Trophoblast cell (in vitro differentiated cells and primary cell): ENCODE results near the gene ANKRD13A.
A peak's percentile ranks its signal among the peaks of the same experiment; 100 is the strongest.

Source experiments
- DNase-seq, 2 donors: peaks; one replicate each; pipeline ENCODE4 v3.0.0-alpha.2; 2016
- H2AFZ ChIP-seq: 2 replicates; pipeline ENCODE4 v1.6.1; 2013; ENCODE audit warnings: low read length, moderate library complexity, mild to moderate bottlenecking; ENCODE audit not compliant: insufficient read depth, poor library complexity
- H2AK5ac ChIP-seq: 2 replicates; pipeline ENCODE4 v1.6.1; 2013; ENCODE audit warnings: mild to moderate bottlenecking, low read length
- H2BK120ac ChIP-seq: 2 replicates; pipeline ENCODE4 v1.6.1; 2013; ENCODE audit warnings: low read length, mild to moderate bottlenecking, moderate library complexity; ENCODE audit not compliant: insufficient read depth, poor library complexity
- H2BK12ac ChIP-seq: 2 replicates; pipeline ENCODE4 v1.6.1; 2013; ENCODE audit warnings: mild to moderate bottlenecking, low read length, moderate library complexity
- H2BK5ac ChIP-seq: 2 replicates; pipeline ENCODE4 v1.6.1; 2013; ENCODE audit warnings: low read length, low read depth, moderate library complexity, mild to moderate bottlenecking; ENCODE audit not compliant: poor library complexity
- H3K14ac ChIP-seq: 2 replicates; pipeline ENCODE4 v1.6.1; 2013; ENCODE audit warnings: mild to moderate bottlenecking, low read length
- H3K18ac ChIP-seq: 2 replicates; pipeline ENCODE4 v1.6.1; 2013; ENCODE audit warnings: mild to moderate bottlenecking, low read length
- H3K23ac ChIP-seq: 2 replicates; pipeline ENCODE4 v1.6.1; 2013; ENCODE audit warnings: low read length
- H3K27ac ChIP-seq: 2 replicates; pipeline ENCODE4 v1.5.1; 2013; ENCODE audit warnings: low read depth, mild to moderate bottlenecking, inconsistent platforms, low read length, moderate library complexity
- H3K27me3 ChIP-seq: 2 replicates; pipeline ENCODE4 v1.6.1; 2013; ENCODE audit warnings: inconsistent platforms, mild to moderate bottlenecking, low read length, moderate library complexity; ENCODE audit not compliant: insufficient read depth
- H3K36me3 ChIP-seq, 2 experiments: 1 replicate in 1 of 2; 2 replicates in 1 of 2; pipeline ENCODE4 v1.6.1; 2013; ENCODE audit warnings: low read length in 2 of 2, mild to moderate bottlenecking in 2 of 2, moderate library complexity in 1 of 2; ENCODE audit not compliant: insufficient read depth in 2 of 2, control insufficient read depth in 1 of 2
- H3K4ac ChIP-seq: 2 replicates; pipeline ENCODE4 v1.6.1; 2013; ENCODE audit warnings: low read depth, mild to moderate bottlenecking, low read length, moderate library complexity
- H3K4me1 ChIP-seq, 2 experiments: 1 replicate in 1 of 2; 2 replicates in 1 of 2; pipeline ENCODE4 v1.6.1; 2013; ENCODE audit warnings: low read length in 2 of 2, mild to moderate bottlenecking in 2 of 2, moderate library complexity in 1 of 2; ENCODE audit not compliant: insufficient read depth in 2 of 2, control insufficient read depth in 1 of 2
- H3K4me2 ChIP-seq: 2 replicates; pipeline ENCODE4 v1.6.1; 2013; ENCODE audit warnings: inconsistent platforms, mild to moderate bottlenecking, low read length, moderate library complexity
- H3K4me3 ChIP-seq: 2 replicates; pipeline ENCODE4 v1.5.1; 2013; ENCODE audit warnings: mild to moderate bottlenecking, low read depth, low read length, inconsistent platforms
- H3K79me1 ChIP-seq: one replicate; pipeline ENCODE4 v1.6.1; 2013; ENCODE audit warnings: low read length
- H3K79me2 ChIP-seq: 2 replicates; pipeline ENCODE4 v1.6.1; 2013; ENCODE audit warnings: low read length, mild to moderate bottlenecking; ENCODE audit not compliant: control insufficient read depth, insufficient read depth, poor library complexity
- H3K9ac ChIP-seq: 2 replicates; pipeline ENCODE4 v1.6.1; 2013; ENCODE audit warnings: mild to moderate bottlenecking, low read length
- H3K9me3 ChIP-seq: 2 replicates; pipeline ENCODE4 v1.6.1; 2013; ENCODE audit warnings: low read depth, mild to moderate bottlenecking, control low read depth, inconsistent platforms, low read length; ENCODE audit not compliant: insufficient read depth
- H4K12ac ChIP-seq: 2 replicates; pipeline ENCODE4 v1.6.1; 2013; ENCODE audit warnings: low read depth, mild to moderate bottlenecking, low read length, moderate library complexity
- H4K8ac ChIP-seq: 2 replicates; pipeline ENCODE4 v1.6.1; 2013; ENCODE audit warnings: low read depth, mild to moderate bottlenecking, low read length, moderate library complexity
- H4K91ac ChIP-seq: one replicate; pipeline ENCODE4 v1.6.1; 2013; ENCODE audit warnings: low read depth, mild to moderate bottlenecking, low read length, moderate library complexity
- WGBS: extraction: QIAGEN DNeasy Blood & Tissue Kit; methylation state at CpG from one replicate; pipeline ENCODE4 v1.1.7; 2013; ENCODE audit warnings: missing lambda C conversion rate; ENCODE audit not compliant: insufficient read length, insufficient coverage; ENCODE audit errors: extremely low coverage; 5-methylcytosine and 5-hydroxymethylcytosine counted together

ANKRD13A gene

GRCh38 chr12:109996483-109996853 lies 2.8 kb upstream of the ANKRD13A start:
- H3K79me2 ChIP-seq, result peaks cover 8% of the 10 kb centered on the region
- H4K8ac ChIP-seq, result peak overlapping the region; percentile 70
- no peak for DNase-seq
- no peak overlapping the region for H3K23ac ChIP-seq
- H3K4ac ChIP-seq, result no peak overlapping the region
- H3K14ac ChIP-seq, result no peak overlapping the region
- H2AK5ac ChIP-seq, result no peak overlapping the region
- H3K4me2 ChIP-seq, result peak overlapping the region; percentile 77
- H2BK5ac ChIP-seq, result no peak overlapping the region
- no peak overlapping the region for H3K4me3 ChIP-seq
- peak overlapping the region; percentile 50 for H2AFZ ChIP-seq
- H3K27ac ChIP-seq, result no peak overlapping the region
- H3K36me3 ChIP-seq, result peaks cover 1 to 2% of the 10 kb centered on the region in 2 experiments
- H3K79me1 ChIP-seq, result peaks cover 8% of the 10 kb centered on the region
- WGBS, result no CpG with 5 or more reads among the region's 2 CpGs
- H3K27me3 ChIP-seq, result no peaks in the 10 kb centered on the region
- H3K18ac ChIP-seq, result no peak overlapping the region
- H4K12ac ChIP-seq, result no peak overlapping the region
- no peak overlapping the region for H2BK12ac ChIP-seq
- H2BK120ac ChIP-seq, result no peak overlapping the region
- no peak overlapping the region for H4K91ac ChIP-seq
- H3K4me1 ChIP-seq, result peaks cover 0 to 4% of the 10 kb centered on the region in 2 experiments
- H3K9me3 ChIP-seq, result no peaks in the 10 kb centered on the region
- no peak overlapping the region for H3K9ac ChIP-seq

- DNase-seq, result no peak
- peaks cover 0 to 4% of the 10 kb centered on the region in 2 experiments for H3K4me1 ChIP-seq
- no peaks in the 10 kb centered on the region for H3K36me3 ChIP-seq
- no peak overlapping the region for H2BK5ac ChIP-seq
- H3K27me3 ChIP-seq, result no peaks in the 10 kb centered on the region
- H3K4me2 ChIP-seq, result no peak overlapping the region
- no peak overlapping the region for H3K23ac ChIP-seq
- no peak overlapping the region for H3K27ac ChIP-seq
- no peaks in the 10 kb centered on the region for H3K9me3 ChIP-seq
- no peak overlapping the region for H2BK120ac ChIP-seq
- H3K4me3 ChIP-seq, result no peak overlapping the region
- no peak overlapping the region for H2AK5ac ChIP-seq
- H2BK12ac ChIP-seq, result no peak overlapping the region
- no peak overlapping the region for H4K91ac ChIP-seq
- no peak overlapping the region for H3K14ac ChIP-seq
- H3K4ac ChIP-seq, result no peak overlapping the region
- WGBS, result 100% methylated on average over 1 of the region's 4 CpGs
- no peak overlapping the region for H3K18ac ChIP-seq
- peaks cover 8% of the 10 kb centered on the region for H3K79me2 ChIP-seq
- H3K79me1 ChIP-seq, result peaks cover 8% of the 10 kb centered on the region
- no peak overlapping the region for H2AFZ ChIP-seq
- H4K12ac ChIP-seq, result no peak overlapping the region
- no peak overlapping the region for H3K9ac ChIP-seq
- no peak overlapping the region for H4K8ac ChIP-seq
Measured at GRCh38 chr12:109997393-109997792, 1.8 kb upstream of the ANKRD13A start.

DNA sequence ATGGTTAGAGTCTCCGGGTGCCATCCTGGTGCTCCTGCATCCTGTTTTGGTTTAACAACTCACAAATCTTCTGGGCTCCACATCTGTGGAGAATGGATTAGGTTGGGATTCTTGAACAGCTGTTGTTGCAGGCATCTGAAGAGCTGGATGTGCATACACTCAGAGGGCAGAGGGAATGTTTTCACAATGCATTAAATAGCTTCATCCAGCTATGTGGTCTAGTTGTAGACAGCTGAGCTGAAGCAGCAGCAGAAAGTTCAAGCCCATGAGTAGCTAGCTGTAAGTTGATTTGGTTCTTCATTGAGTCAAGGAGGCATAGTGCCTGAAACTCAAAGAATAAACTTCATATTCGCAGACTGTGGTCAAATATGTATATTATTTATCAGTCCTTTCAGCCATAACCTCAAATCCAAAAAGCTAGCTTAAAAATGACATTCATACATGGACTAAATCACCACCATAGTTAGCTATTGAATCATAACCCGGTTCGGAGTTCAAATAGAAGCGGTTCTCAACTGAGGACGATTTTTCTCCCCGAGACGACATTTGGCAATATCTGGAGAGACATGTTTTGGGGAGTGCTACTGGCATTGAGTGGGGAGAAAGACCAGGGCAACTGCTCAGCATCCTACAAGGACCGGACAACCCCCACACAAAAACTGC lies 858 bp upstream of the ANKRD13A start:
- Histone ChIP-seq H2AFZ (peak overlapping the region; percentile 66), H3K4me3 (no peak overlapping the region), H4K12ac (peak overlapping the region; percentile 94), H4K91ac (no peak overlapping the region), H3K36me3 (no peaks in the 10 kb centered on the region), H2BK5ac (no peak overlapping the region), H3K18ac (no peak overlapping the region), H3K4ac (peak overlapping the region; percentile 49), H4K8ac (peak overlapping the region; percentile 83), H3K9ac (no peak overlapping the region), H2AK5ac (no peak overlapping the region), H3K27ac (no peak overlapping the region), H3K27me3 (no peaks in the 10 kb centered on the region), H2BK120ac (no peak overlapping the region), H3K79me1 (peaks cover 8% of the 10 kb centered on the region), H3K4me1 (peaks cover 0 to 4% of the 10 kb centered on the region in 2 experiments), H3K23ac (no peak overlapping the region), H3K4me2 (peak overlapping the region; percentile 80), H2BK12ac (no peak overlapping the region), H3K79me2 (peaks cover 8% of the 10 kb centered on the region), H3K14ac (no peak overlapping the region), H3K9me3 (no peaks in the 10 kb centered on the region)
- DNase-seq, result peak in 1 of 2 donors; percentile 57
- no CpG with 5 or more reads among the region's 9 CpGs for WGBS

- Histone ChIP-seq H2AK5ac (no peak overlapping the region), H2BK120ac (peak overlapping the region; percentile 27), H3K27me3 (no peaks in the 10 kb centered on the region), H3K9me3 (no peaks in the 10 kb centered on the region), H4K12ac (peak overlapping the region; percentile 62), H2AFZ (peak overlapping the region; percentile 2), H3K4ac (no peak overlapping the region), H2BK5ac (no peak overlapping the region), H3K23ac (no peak overlapping the region), H3K36me3 (no peaks in the 10 kb centered on the region), H3K79me1 (peaks cover 8% of the 10 kb centered on the region), H3K18ac (peak overlapping the region; percentile 64), H3K4me1 (peaks cover 0 to 4% of the 10 kb centered on the region in 2 experiments), H3K9ac (peak overlapping the region; percentile 95), H3K4me2 (peak overlapping the region; percentile 80), H2BK12ac (no peak overlapping the region), H3K14ac (peak overlapping the region; percentile 50), H3K79me2 (peaks cover 8% of the 10 kb centered on the region), H3K4me3 (peak overlapping the region; percentile 91), H4K8ac (peak overlapping the region; percentile 72), H3K27ac (no peak overlapping the region), H4K91ac (peak overlapping the region; percentile 88)
- no peak for DNase-seq
- no CpG with 5 or more reads among the region's 27 CpGs for WGBS
Measured at GRCh38 chr12:109999649-109999971, 380 bp downstream of the ANKRD13A start.
